ENCODE data around the gene CORO7. TPM values are rescaled to one million over a fixed set of nuclear protein-coding genes. Genes with fewer than 3 reads are reported as not detected.
"Not testable (repeated sequence)": the region's sequence is repeated elsewhere in the genome, so short reads cannot be mapped to it uniquely, and the experiment has no call there.

The CORO7 gene
- polyA plus RNA-seq, 4 donors, result 14.1 to 24.9 (median 21.6) TPM

GRCh38 chr16:4358831-4359561, 57.4 kb downstream of the CORO7 start:
- DNase-seq (ENCODE audit: low read depth in 4 of 4, low spot score in 2 of 4), result no peak

GRCh38 chr16:4358236-4358635, 58.2 kb downstream of the CORO7 start:
- DNase-seq (ENCODE audit: low read depth in 4 of 4, low spot score in 2 of 4), result no peak

- DNase-seq (ENCODE audit: low read depth in 4 of 4, low spot score in 2 of 4), result no peak
Measured at GRCh38 chr16:4356820-4357219, 59.6 kb downstream of the CORO7 start.

- no peak for DNase-seq (ENCODE audit: low read depth in 4 of 4, low spot score in 2 of 4)
Measured at GRCh38 chr16:4354512-4355409, 61.6 kb downstream of the CORO7 start.

GRCh38 chr16:4353675-4354074, 62.7 kb downstream of the CORO7 start:
- no peak for DNase-seq (ENCODE audit: low read depth in 4 of 4, low spot score in 2 of 4)

- DNase-seq (ENCODE audit: low read depth in 4 of 4, low spot score in 2 of 4), result no peak
Measured at GRCh38 chr16:4352843-4353242, 63.6 kb downstream of the CORO7 start.

GRCh38 chr16:4351880-4352279, 64.5 kb downstream of the CORO7 start:
- no peak for DNase-seq (ENCODE audit: low read depth in 4 of 4, low spot score in 2 of 4)

- peak in 3 of 4 donors; percentile 82 to 91 (median 86) for DNase-seq (ENCODE audit: low read depth in 4 of 4, low spot score in 2 of 4)
Measured at GRCh38 chr16:4350787-4351659, 65.4 kb downstream of the CORO7 start, which contains the start of gene PAM16. PAM16 (minus strand) TSS chr16:4351321; CDS start chr16:4351234, 87 bp downstream.

- DNase-seq (ENCODE audit: low read depth in 4 of 4, low spot score in 2 of 4), result no peak
Measured at GRCh38 chr16:4350365-4350786, 66.0 kb downstream of the CORO7 start.

GRCh38 chr16:4349332-4349731, 67.1 kb downstream of the CORO7 start:
- DNase-seq (ENCODE audit: low read depth in 4 of 4, low spot score in 2 of 4), result no peak

GRCh38 chr16:4347765-4348509, 68.5 kb downstream of the CORO7 start:
- no peak for DNase-seq (ENCODE audit: low read depth in 4 of 4, low spot score in 2 of 4)

- no peak for DNase-seq (ENCODE audit: low read depth in 4 of 4, low spot score in 2 of 4)
Measured at GRCh38 chr16:4347010-4347409, 69.4 kb downstream of the CORO7 start.

- no peak for DNase-seq (ENCODE audit: low read depth in 4 of 4, low spot score in 2 of 4)
Measured at GRCh38 chr16:4345836-4346781, 70.3 kb downstream of the CORO7 start.

GRCh38 chr16:4344983-4345835, 71.2 kb downstream of the CORO7 start:
- DNase-seq (ENCODE audit: low read depth in 4 of 4, low spot score in 2 of 4), result no peak

GRCh38 chr16:4344300-4344982, 72.0 kb downstream of the CORO7 start:
- DNase-seq (ENCODE audit: low read depth in 4 of 4, low spot score in 2 of 4), result not testable (repeated sequence)

GRCh38 chr16:4342866-4343744, 73.3 kb downstream of the CORO7 start:
- no peak for DNase-seq (ENCODE audit: low read depth in 4 of 4, low spot score in 2 of 4)

All from left renal cortex interstitium (tissue), 4 donors.